WTC11 (cell line): ENCODE measurements around the gene CEBPA. TPM values are rescaled to one million over a fixed set of nuclear protein-coding genes. Genes with fewer than 3 reads are reported as not detected.
A peak's percentile ranks its signal among the peaks of the same experiment; 100 is the strongest.

Experiments
- ATAC-seq: fragments of 200-7000 bp; cut with Tn5 transposase; 2 replicates; pipeline ENCODE4 v1.10.0; 2021; ENCODE audit warnings: mild to moderate bottlenecking, moderate library complexity
- CTCF ChIA-PET: fragments of 300-600 bp; sonication (Branson Sonifier 250); formaldehyde crosslinking; loops from one replicate; lab custom pipeline; 2021; ENCODE audit warnings: antibody characterized with exemption; lab: Charles Lee
- POLR2A ChIA-PET: fragments of 350-600 bp; sonication (Branson Sonifier 250); formaldehyde crosslinking; loops from one replicate; lab custom pipeline; 2021; ENCODE audit warnings: antibody characterized with exemption; lab: Charles Lee
- DNase-seq: peaks from one replicate; pipeline ENCODE4 v3.0.0; 2021; ENCODE audit warnings: low spot score
- H3K27ac Mint-ChIP-seq: 2 replicates; pipeline ENCODE4 v1.8.0; 2021; ENCODE audit warnings: mixed read lengths
- H3K27me3 Mint-ChIP-seq: 2 replicates; pipeline ENCODE4 v1.8.0; 2021; ENCODE audit warnings: low read depth, mild to moderate bottlenecking, moderate library complexity, mixed read lengths
- H3K36me3 Mint-ChIP-seq: 2 replicates; pipeline ENCODE4 v1.8.0; 2021; ENCODE audit warnings: mixed read lengths
- H3K4me1 Mint-ChIP-seq: 2 replicates; pipeline ENCODE4 v1.8.0; 2022; ENCODE audit warnings: mixed read lengths
- H3K4me3 Mint-ChIP-seq: 2 replicates; pipeline ENCODE4 v1.8.0; 2021; ENCODE audit warnings: mild to moderate bottlenecking, moderate library complexity, mixed read lengths
- H3K9me3 Mint-ChIP-seq: 2 replicates; pipeline ENCODE4 v1.8.0; 2021; ENCODE audit warnings: mixed read lengths
- ATF1 ChIP-seq: sonication (generic); formaldehyde crosslinking; IDR thresholded peaks from 2 replicates; pipeline ENCODE4 v1.8.1; 2023; ENCODE audit warnings: mild to moderate bottlenecking, moderate library complexity, missing genetic modification reagents
- EMX1 ChIP-seq: fragments of 250-450 bp; sonication (Bioruptor Pico); IDR thresholded peaks from 2 replicates; pipeline ENCODE4 v1.8.0; 2021; ENCODE audit warnings: mild to moderate bottlenecking
- ESRRA ChIP-seq: sonication (generic); formaldehyde crosslinking; IDR thresholded peaks from 2 replicates; pipeline ENCODE4 v1.8.1; 2022; ENCODE audit warnings: mild to moderate bottlenecking, missing genetic modification reagents, borderline replicate concordance
- ETV6 ChIP-seq: sonication (generic); formaldehyde crosslinking; IDR thresholded peaks from 2 replicates; pipeline ENCODE4 v1.8.1; 2022; ENCODE audit warnings: mild to moderate bottlenecking, missing genetic modification reagents
- FOXP1 ChIP-seq: sonication (generic); formaldehyde crosslinking; IDR thresholded peaks from 2 replicates; pipeline ENCODE4 v1.8.0; 2022; ENCODE audit warnings: missing genetic modification reagents, mild to moderate bottlenecking, moderate library complexity, borderline replicate concordance
- GABPB1 ChIP-seq: sonication (generic); formaldehyde crosslinking; IDR thresholded peaks from 2 replicates; pipeline ENCODE4 v1.8.1; 2023; ENCODE audit warnings: mild to moderate bottlenecking, missing genetic modification reagents
- IRF2 ChIP-seq: sonication (generic); formaldehyde crosslinking; IDR thresholded peaks from 2 replicates; pipeline ENCODE4 v1.8.0; 2022; ENCODE audit warnings: low read depth, missing genetic modification reagents, borderline replicate concordance
- KAT7 ChIP-seq: sonication (generic); formaldehyde crosslinking; IDR thresholded peaks from 2 replicates; pipeline ENCODE4 v1.8.1; 2023; ENCODE audit warnings: missing genetic modification reagents, mild to moderate bottlenecking, borderline replicate concordance
- MYBL2 ChIP-seq: sonication (generic); formaldehyde crosslinking; IDR thresholded peaks from 2 replicates; pipeline ENCODE4 v1.8.1; 2023; ENCODE audit warnings: mild to moderate bottlenecking, moderate library complexity, missing genetic modification reagents
- OVOL2 ChIP-seq: fragments of 250-450 bp; sonication (Bioruptor Pico); IDR thresholded peaks from 2 replicates; pipeline ENCODE4 v1.9.0; 2021; ENCODE audit warnings: mild to moderate bottlenecking, borderline replicate concordance
- PRRX2 ChIP-seq: fragments of 250-450 bp; sonication (Bioruptor Pico); IDR thresholded peaks from 2 replicates; pipeline ENCODE4 v1.8.0; 2021; ENCODE audit warnings: mild to moderate bottlenecking
- SMAD3 ChIP-seq: sonication (generic); formaldehyde crosslinking; IDR thresholded peaks from 2 replicates; pipeline ENCODE4 v1.8.0; 2022; ENCODE audit warnings: missing genetic modification reagents, mild to moderate bottlenecking, borderline replicate concordance
- SMAD4 ChIP-seq: sonication (generic); formaldehyde crosslinking; IDR thresholded peaks from 2 replicates; pipeline ENCODE4 v1.8.0; 2022; ENCODE audit warnings: mild to moderate bottlenecking, missing genetic modification reagents
- SOX15 ChIP-seq: fragments of 250-450 bp; sonication (Bioruptor Pico); IDR thresholded peaks from 2 replicates; pipeline ENCODE4 v1.9.0; 2021; ENCODE audit warnings: mild to moderate bottlenecking
- TEAD4 ChIP-seq: sonication (generic); formaldehyde crosslinking; IDR thresholded peaks from 2 replicates; pipeline ENCODE4 v1.8.0; 2022; ENCODE audit warnings: mild to moderate bottlenecking, missing genetic modification reagents
- ZNF121 ChIP-seq: sonication (generic); formaldehyde crosslinking; IDR thresholded peaks from 2 replicates; pipeline ENCODE4 v1.8.0; 2023; ENCODE audit warnings: missing genetic modification reagents
- ZNF232 ChIP-seq: sonication (generic); formaldehyde crosslinking; IDR thresholded peaks from 2 replicates; pipeline ENCODE4 v1.8.0; 2022; ENCODE audit warnings: mild to moderate bottlenecking, missing genetic modification reagents
- ZNF416 ChIP-seq: fragments of 250-450 bp; sonication (Bioruptor Pico); IDR thresholded peaks from 2 replicates; pipeline ENCODE4 v1.9.0; 2021; ENCODE audit warnings: mild to moderate bottlenecking, inconsistent platforms
- total RNA-seq: library from RNA; stranded (reverse); gene quantifications from 3 replicates; pipeline ENCODE4 v1.2.3, GENCODE V29; 2021

CEBPA gene
- total RNA-seq, 1 experiment from 2014 or later = 5.6 TPM

- CTCF ChIA-PET = interaction anchor here (0.8 to 2.2 kb wide), 3 partner anchors 19 to 514 kb away, joined by 3 to 7 read pairs (median 3); no protein-coding TSS in a partner anchor
- Mint-ChIP-seq H3K4me3 (no peak overlapping the region), H3K36me3 (peaks cover 3% of the 10 kb centered on the region; the same call in 1 of the 2 replicates), H3K4me1 (0 out of 2 replicates have a peak, but pooled peaks cover 3% of the 10 kb centered on the region), H3K9me3 (peaks cover 10% of the 10 kb centered on the region; the same call in 1 of the 2 replicates), H3K27ac (no peak overlapping the region), H3K27me3 (peaks cover 3% of the 10 kb centered on the region; the same call in 1 of the 2 replicates)
- DNase-seq (no peak), ATAC-seq (no peak)
- no peak for TF ChIP-seq SMAD4 (CRISPR knock-in tag)
- TF ChIP-seq ESRRA = no peak
- TF ChIP-seq ETV6 (CRISPR knock-in tag) = no peak
- no peak for TF ChIP-seq ZNF121 (CRISPR knock-in tag)
- no peak for TF ChIP-seq IRF2 (CRISPR knock-in tag)
- POLR2A ChIA-PET = no interaction called here
Observed at GRCh38 chr19:33254245-33254824, 48.0 kb downstream of the CEBPA start.

GRCh38 chr19:33252971-33253370, 49.4 kb downstream of the CEBPA start:
- H3K9me3 Mint-ChIP-seq = peaks cover 4% of the 10 kb centered on the region; the same call in 1 of the 2 replicates
- no peak for ATAC-seq
- ChIA-PET CTCF (interaction anchor here (1.4 to 2.2 kb wide), 2 partner anchors 18 to 515 kb away, joined by 3 to 7 read pairs; no protein-coding TSS in a partner anchor), POLR2A (no interaction called here)
- H3K27me3 Mint-ChIP-seq = no peaks in the 10 kb centered on the region
- TF ChIP-seq PRRX2 (CRISPR knock-in tag) (no peak), SMAD4 (CRISPR knock-in tag) (no peak), GABPB1 (CRISPR knock-in tag) (no peak), TEAD4 (CRISPR knock-in tag) (no peak), SOX15 (CRISPR knock-in tag) (no peak), ATF1 (CRISPR knock-in tag) (no peak), EMX1 (CRISPR knock-in tag) (no peak), KAT7 (CRISPR knock-in tag) (no peak), OVOL2 (CRISPR knock-in tag) (no peak), MYBL2 (CRISPR knock-in tag) (no peak)
- no peak overlapping the region for H3K4me3 Mint-ChIP-seq
- H3K4me1 Mint-ChIP-seq = 0 out of 2 replicates have a peak, but pooled peaks cover 3% of the 10 kb centered on the region
- no peak overlapping the region for H3K27ac Mint-ChIP-seq
- DNase-seq = no peak
- H3K36me3 Mint-ChIP-seq = peaks cover 3% of the 10 kb centered on the region; the same call in 1 of the 2 replicates

GRCh38 chr19:33252418-33252962, 49.8 kb downstream of the CEBPA start:
- POLR2A ChIA-PET = no interaction called here
- ATAC-seq (no peak), DNase-seq (no peak)
- H3K9me3 Mint-ChIP-seq = no peaks in the 10 kb centered on the region
- no peak overlapping the region for H3K27ac Mint-ChIP-seq
- no peak overlapping the region for H3K4me3 Mint-ChIP-seq
- CTCF ChIA-PET = interaction anchor here (2.2 kb wide), 1 partner anchor 17 kb away, joined by 7 read pairs; no protein-coding TSS in a partner anchor
- no peak for TF ChIP-seq SOX15 (CRISPR knock-in tag)
- peak; percentile 47; the same call in 1 of the 2 replicates for TF ChIP-seq ZNF121 (CRISPR knock-in tag)
- no peaks in the 10 kb centered on the region for H3K36me3 Mint-ChIP-seq
- no peaks in the 10 kb centered on the region for H3K27me3 Mint-ChIP-seq
- H3K4me1 Mint-ChIP-seq = 0 out of 2 replicates have a peak, but pooled peaks cover 3% of the 10 kb centered on the region

GRCh38 chr19:33251526-33252090, 50.7 kb downstream of the CEBPA start:
- H3K27ac Mint-ChIP-seq = no peak overlapping the region
- H3K9me3 Mint-ChIP-seq = no peaks in the 10 kb centered on the region
- H3K4me3 Mint-ChIP-seq = no peak overlapping the region
- H3K4me1 Mint-ChIP-seq = 0 out of 2 replicates have a peak, but pooled peaks cover 3% of the 10 kb centered on the region
- CTCF ChIA-PET = interaction anchor here (0.7 kb wide), 1 partner anchor 146 kb away, joined by 3 read pairs; no protein-coding TSS in a partner anchor
- no peaks in the 10 kb centered on the region for H3K36me3 Mint-ChIP-seq
- no peaks in the 10 kb centered on the region for H3K27me3 Mint-ChIP-seq
- TF ChIP-seq ZNF232 (no peak), SMAD3 (CRISPR knock-in tag) (no peak), FOXP1 (CRISPR knock-in tag) (no peak), ZNF416 (CRISPR knock-in tag) (no peak)
- POLR2A ChIA-PET = no interaction called here
- DNase-seq (no peak), ATAC-seq (no peak)
